GM21619 (cell line): ENCODE measurements around the gene ITPR2.

Source experiments
- ATAC-seq: cut with Tn5 transposase; IDR thresholded peaks from one replicate; pipeline ENCODE4 v1.9.1; 2021; ENCODE audit not compliant: unreplicated experiment

ITPR2 gene

DNA sequence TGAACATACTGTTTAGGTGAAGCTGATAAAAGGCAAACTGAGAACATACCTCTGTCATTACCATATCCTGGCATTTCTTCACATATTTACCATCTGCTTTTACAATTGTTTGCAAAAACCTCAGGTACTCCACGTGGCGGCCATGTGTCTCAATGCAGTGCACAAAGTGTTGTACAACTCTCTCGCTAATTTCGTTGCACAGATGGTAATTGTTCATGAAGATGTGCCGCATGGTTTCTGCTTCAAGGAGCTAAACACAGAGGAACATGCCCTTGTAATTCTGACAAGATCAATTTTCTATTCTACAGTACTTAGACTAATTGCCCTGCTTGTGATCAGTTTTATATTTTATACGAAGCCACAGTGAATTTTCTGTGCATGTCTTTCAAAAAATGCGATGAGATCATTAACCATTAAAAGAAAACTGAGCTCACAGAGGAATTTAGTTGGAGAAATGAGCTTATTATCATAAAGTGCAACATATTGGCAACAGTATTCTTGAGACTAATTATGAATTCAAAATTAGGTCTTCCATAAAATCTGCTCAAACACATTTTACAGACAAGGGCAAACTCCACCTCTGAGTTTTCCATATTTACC lies 233.8 kb downstream of the ITPR2 start:
- ATAC-seq, result no peak

GRCh38 chr12:26595806-26596205 lies 237.2 kb downstream of the ITPR2 start:
- ATAC-seq, result no peak

- ATAC-seq, result no peak
These were observed 252.4 kb downstream of the ITPR2 start for GRCh38 chr12:26580619-26581018.

DNA sequence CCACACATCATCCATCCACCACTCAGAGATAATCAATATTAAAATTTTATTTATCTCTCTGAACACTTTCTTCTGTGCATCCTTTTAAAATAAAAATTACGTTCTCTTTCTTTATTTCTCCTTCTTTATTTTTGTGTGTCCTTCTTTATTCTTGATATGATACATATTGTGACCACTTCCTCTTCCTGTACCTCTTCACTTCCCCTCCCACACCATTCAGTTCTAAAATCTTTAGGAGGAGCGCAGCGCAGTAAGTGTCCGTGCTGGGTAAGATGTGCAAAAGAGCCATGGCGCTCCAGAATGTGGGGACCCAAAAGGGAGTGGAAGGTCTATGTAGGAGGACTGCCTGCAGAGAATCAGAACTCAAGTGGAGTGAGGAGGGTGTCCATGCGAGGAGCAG lies 256.7 kb downstream of the ITPR2 start:
- ATAC-seq, result no peak

GRCh38 chr12:26573225-26573909 lies 259.6 kb downstream of the ITPR2 start:
- no peak for ATAC-seq

DNA sequence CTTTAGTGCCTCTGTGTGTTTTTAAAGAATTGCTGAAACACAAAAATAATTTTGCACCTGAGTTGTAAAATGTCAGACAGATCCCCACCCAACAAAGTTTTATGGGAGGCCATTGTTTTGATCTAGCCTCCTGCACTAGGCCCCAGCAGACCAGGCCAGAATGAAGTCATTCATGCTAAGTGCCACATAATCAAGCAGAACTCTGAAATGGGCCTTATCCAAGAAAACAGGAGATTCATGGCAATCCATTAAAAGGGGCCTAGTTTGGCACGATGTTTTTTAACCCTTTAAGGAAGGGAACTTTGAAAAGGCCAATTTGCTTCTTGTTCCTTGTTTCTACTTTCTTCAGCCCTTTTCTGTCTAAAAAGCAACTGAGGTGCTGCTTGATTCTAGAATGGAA lies 260.9 kb downstream of the ITPR2 start:
- ATAC-seq, result no peak

GRCh38 chr12:26571560-26571959 lies 261.4 kb downstream of the ITPR2 start:
- no peak for ATAC-seq

- ATAC-seq, result no peak
These were observed 265.9 kb downstream of the ITPR2 start for GRCh38 chr12:26567126-26567525.

GRCh38 chr12:26566675-26567074 lies 266.3 kb downstream of the ITPR2 start:
- no peak for ATAC-seq

- no peak for ATAC-seq
These were observed 266.8 kb downstream of the ITPR2 start for GRCh38 chr12:26566186-26566585.

GRCh38 chr12:26564391-26564790 lies 268.6 kb downstream of the ITPR2 start:
- no peak for ATAC-seq

DNA sequence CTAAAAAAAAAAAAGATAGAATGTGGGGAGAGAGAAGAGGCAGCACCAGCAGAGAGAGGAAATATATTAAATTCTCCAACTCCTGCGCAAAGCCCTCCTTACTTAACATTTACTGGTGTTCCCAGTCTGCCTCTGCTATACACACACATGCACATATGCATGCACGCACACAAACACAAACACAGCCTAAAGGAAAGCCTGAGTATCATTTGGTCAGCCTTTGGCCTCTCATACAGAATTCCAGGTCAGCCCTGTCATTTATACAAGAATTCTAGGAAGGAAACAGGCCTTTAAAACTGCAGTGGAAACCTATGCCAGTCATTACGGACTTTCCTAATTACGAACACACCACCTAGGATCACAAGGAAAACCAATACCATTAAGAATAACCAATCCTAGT lies 269.4 kb downstream of the ITPR2 start:
- ATAC-seq, result no peak

DNA sequence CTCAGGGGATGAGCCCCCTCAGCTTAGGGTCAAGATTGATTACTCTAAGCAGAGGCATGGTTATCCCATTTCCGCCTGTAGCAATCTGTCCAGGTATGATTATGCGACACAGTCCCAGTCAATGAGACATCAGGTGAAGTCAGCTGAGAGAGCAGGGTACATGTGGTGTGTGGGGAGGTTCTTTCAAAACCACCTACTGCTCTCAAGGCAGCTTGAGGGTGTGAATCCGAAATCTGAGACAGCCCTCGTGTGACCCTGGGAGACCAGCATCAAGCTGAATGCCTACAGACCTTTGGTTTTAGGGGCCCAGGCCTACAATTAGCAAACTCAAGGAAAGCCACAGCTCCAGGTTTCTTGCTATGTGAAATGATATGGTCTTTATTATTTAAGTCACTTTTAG lies 275.7 kb downstream of the ITPR2 start:
- no peak for ATAC-seq

DNA sequence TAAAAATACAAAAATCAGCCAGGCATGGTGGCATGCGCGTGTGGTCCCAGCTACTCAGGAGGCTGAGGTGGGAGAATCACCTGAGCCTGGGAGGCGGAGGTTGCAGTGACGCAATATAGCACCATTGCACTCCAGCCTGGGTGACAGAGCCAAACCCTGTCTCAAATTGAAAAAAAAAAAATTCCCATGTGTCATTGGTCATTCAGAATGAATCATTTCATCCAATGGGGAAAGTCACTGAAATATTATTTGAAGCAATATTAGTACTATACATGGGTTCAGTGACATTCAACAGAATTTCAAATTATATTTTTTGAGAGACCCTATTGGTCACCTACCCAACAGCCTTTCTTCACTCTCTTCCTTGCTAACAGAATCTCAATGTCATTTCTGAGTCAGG lies 276.1 kb downstream of the ITPR2 start:
- ATAC-seq, result no peak

GRCh38 chr12:26555139-26555538 lies 277.9 kb downstream of the ITPR2 start:
- ATAC-seq, result no peak

GRCh38 chr12:26554332-26554731 lies 278.7 kb downstream of the ITPR2 start:
- no peak for ATAC-seq

DNA sequence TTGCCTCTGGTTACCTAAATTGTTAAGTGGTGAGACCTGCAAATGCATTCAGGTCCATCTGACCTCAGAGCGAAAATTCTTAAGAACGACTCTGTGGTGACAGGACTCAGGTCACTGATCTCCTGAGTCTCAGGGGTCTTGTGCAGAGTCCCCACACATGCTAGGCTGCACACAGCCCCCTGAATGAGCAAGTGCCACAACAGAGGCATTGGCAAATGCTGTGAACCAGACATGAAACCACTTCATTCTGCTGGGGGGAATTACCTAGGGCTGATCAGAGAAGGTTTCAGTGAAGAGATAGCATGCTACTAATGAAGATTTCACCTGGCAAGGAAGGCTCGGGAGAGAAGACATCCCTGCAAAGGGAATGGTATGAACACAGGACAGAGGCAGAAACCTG lies 281.6 kb downstream of the ITPR2 start:
- peak; percentile 54 for ATAC-seq

DNA sequence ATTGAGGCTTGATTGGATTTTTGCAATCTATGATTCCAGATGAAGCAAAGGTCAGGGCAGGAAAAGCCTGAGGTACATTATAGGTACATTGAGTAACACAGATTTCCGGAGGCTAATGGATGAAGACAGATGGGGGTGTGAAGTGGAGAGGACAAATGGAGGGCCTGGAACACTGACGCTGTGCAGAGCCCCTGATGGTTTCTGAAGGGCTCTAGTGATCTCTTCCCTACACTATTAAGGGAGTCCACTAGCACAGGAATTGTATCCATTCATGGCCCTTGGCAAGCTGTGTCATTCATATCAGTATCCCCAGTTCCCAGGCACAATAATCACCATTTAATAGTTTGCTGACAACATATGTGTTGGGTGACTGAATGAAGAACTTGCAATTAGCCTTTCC lies 284.8 kb downstream of the ITPR2 start:
- ATAC-seq, result no peak

- no peak for ATAC-seq
These were observed 286.3 kb downstream of the ITPR2 start for GRCh38 chr12:26546535-26547314.

DNA sequence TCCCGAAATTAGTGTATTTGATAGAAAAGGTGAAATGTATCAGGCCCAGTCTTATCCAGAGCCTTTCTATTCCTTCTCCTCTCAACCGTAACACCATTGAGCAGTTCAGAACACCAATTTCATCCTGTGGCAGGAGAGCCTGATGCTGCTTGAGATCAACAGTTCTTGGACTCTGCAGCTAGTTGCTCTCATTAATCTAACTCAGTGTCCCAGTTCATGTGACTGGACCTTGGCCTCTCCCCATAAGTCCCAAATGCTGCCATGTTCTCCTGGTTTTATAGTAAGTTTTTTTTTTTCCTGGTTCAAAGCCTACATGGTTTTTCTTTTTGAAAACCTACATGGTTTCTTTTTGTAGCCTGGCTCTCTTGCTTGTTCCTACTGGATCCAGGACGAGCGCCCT lies 293.9 kb downstream of the ITPR2 start:
- ATAC-seq, result no peak

DNA sequence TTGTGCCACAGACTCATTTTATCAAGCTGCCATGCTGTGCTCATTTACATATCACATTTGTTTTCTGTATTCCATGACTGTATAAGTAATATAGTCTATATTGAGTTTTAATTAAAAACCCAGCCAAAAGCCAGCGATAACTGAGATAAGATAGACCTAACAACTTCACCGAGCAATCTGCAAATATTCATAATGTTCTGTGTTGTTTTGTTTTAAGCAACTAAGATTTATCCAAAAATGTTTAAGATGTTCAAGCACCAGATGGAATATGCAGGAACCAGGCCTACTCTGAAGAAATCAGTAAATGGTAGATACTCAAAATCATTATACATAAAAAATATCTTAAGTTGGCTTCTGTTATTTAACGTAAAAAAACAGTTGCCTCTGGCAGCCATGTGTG lies 295.3 kb downstream of the ITPR2 start:
- ATAC-seq, result no peak

GRCh38 chr12:26537126-26537525 lies 295.9 kb downstream of the ITPR2 start:
- no peak for ATAC-seq
